Adrenal gland (tissue), 12 donors: ENCODE results near the gene SLC26A2. TPM values are rescaled to one million over a fixed set of nuclear protein-coding genes. Genes with fewer than 3 reads are reported as not detected.

Experiments used
- DNase-seq, 7 donors: peaks; one replicate each; pipeline ENCODE4 v3.0.0-alpha.2; 2019 to 2020
- H3K27ac ChIP-seq, 5 donors: fragments of 200-600 bp; sonication (generic) in 4 of 5; 1 replicate in 3 of 5; 2 replicates in 2 of 5; pipeline versions ENCODE4 v1.5.1 to v1.8.0; 2016 to 2020; ENCODE audit warnings: mild to moderate bottlenecking in 1 of 5
- H3K27me3 ChIP-seq: fragments of 200-600 bp; 2 replicates; pipeline ENCODE4 v1.8.0; 2021
- H3K36me3 ChIP-seq, 2 donors: fragments of 200-600 bp; replicated peaks in 1 of 2; 1 replicate in 1 of 2; 2 replicates in 1 of 2; pipeline versions ENCODE4 v1.5.1 to v1.8.0; 2018 to 2022
- H3K4me1 ChIP-seq, 2 donors: fragments of 200-600 bp; replicated peaks in 1 of 2; 1 replicate in 1 of 2; 2 replicates in 1 of 2; pipeline versions ENCODE4 v1.5.1 to v1.8.0; 2018 to 2021
- H3K4me3 ChIP-seq, 4 donors: fragments of 200-600 bp; sonication (generic) in 3 of 4; one replicate each; pipeline ENCODE4 v1.5.1; 2016 to 2018
- H3K9me3 ChIP-seq, 3 donors: fragments of 200-600 bp; sonication (generic) in 1 of 3; replicated peaks in 1 of 3; 1 replicate in 2 of 3; 2 replicates in 1 of 3; pipeline versions ENCODE4 v1.5.1 to v1.8.0; 2016 to 2021
- CTCF ChIP-seq, 6 experiments: fragments of 450-650 bp in 4 of 6; fragments of 200-600 bp in 2 of 6; sonication (generic) in 1 of 6; IDR thresholded peaks; 1 replicate in 5 of 6; 2 replicates in 1 of 6; pipeline versions ENCODE4 v1.5.1 to v1.8.0; 2016 to 2021; ENCODE audit warnings: antibody characterized with exemption in 6 of 6, mild to moderate bottlenecking in 2 of 6, moderate library complexity in 1 of 6
- POLR2A ChIP-seq, 2 donors: fragments of 450-650 bp; IDR thresholded peaks; one replicate each; pipeline ENCODE4 v1.6.1; 2017; ENCODE audit warnings: antibody characterized with exemption in 2 of 2, mild to moderate bottlenecking in 2 of 2, moderate library complexity in 1 of 2
- WGBS, 4 donors: extraction: QIAGEN DNeasy Blood & Tissue Kit in 2 of 4; methylation state at CpG; one replicate each; pipeline versions ENCODE4 v1.1.5 to v1.1.7; 2013 to 2017; 5-methylcytosine and 5-hydroxymethylcytosine counted together
- intact Hi-C, 2 donors: fragments of 100-400 bp; cut with DNase I; formaldehyde crosslinking; loops; one replicate each; pipeline versions ENCODE4 v1.14.1 to v1.15.0; 2022 to 2023
- polyA plus RNA-seq, 3 donors: library from polyadenylated mRNA; stranded (reverse); fragments of 200-250 nt in 2 of 3; fragments of 350-450 nt in 1 of 3; fragmentation: Illumina TruSeq in 1 of 3; extraction: RNeasy Lipid Tissue Mini Kit (QIAGEN cat#74804) in 1 of 3; gene quantifications; one replicate each; pipeline ENCODE4 v1.2.3, GENCODE V29; 2013 to 2014
- total RNA-seq, 9 donors: library from RNA; depleted of rRNA in 4 of 9; stranded (reverse); fragments of >200 nt in 4 of 9; fragments of 120-200 nt in 1 of 9; fragmentation: NEBNext Ultra II Directional in 1 of 9; extraction: Animal tissue kit (Norgen Biotek cat#: 25700) in 1 of 9; gene quantifications; one replicate each; pipeline versions ENCODE4 v1.1.0 to v1.2.4, GENCODE V29; 2013 to 2023
- donor health status: healthy with polysubstance abuse.
- donor health status: Bipolar disorder and iron deficiency.
- donor health status: DM: yes; HTN: yes; CAD: no.
- donor health status: DM: no; HTN: no; CAD: no.
- donor health status: DM: no; HTN: no; CAD: no.
- donor health status: DM: yes; HTN: yes; CAD: no.

Gene SLC26A2
- total and polyA plus RNA-seq, 12 donors, result 7.2 to 228 (median 49.0) TPM

- no peaks in the 10 kb centered on the region for H3K9me3 ChIP-seq
- DNase-seq, result peak in 3 of 7 donors; percentile 49 to 60 (median 55)
- peak overlapping the region; percentile 89 to 98 (median 91) for H3K27ac ChIP-seq
- H3K4me1 ChIP-seq, result peaks cover 10 to 21% of the 10 kb centered on the region in 2 donors
- TF ChIP-seq POLR2A (IDR thresholded peaks at IDR 0.05), result no peak
- TF ChIP-seq CTCF (IDR thresholded peaks at IDR 0.05), result peak; percentile 30 to 68 (median 54)
- peak overlapping the region in 2 of 4 donors; percentile 66 to 100 for H3K4me3 ChIP-seq
- intact Hi-C loops, result no loop called here
- WGBS, 4 donors, result 35 to 40% (median 39%) methylated on average over 14 of the region's 14 CpGs
- H3K27me3 ChIP-seq, result no peaks in the 10 kb centered on the region
- H3K36me3 ChIP-seq, result no peaks in the 10 kb centered on the region
These were observed 937 bp upstream of the SLC26A2 start for GRCh38 chr5:149959406-149960236.

- TF ChIP-seq CTCF (IDR thresholded peaks at IDR 0.05) (no peak), POLR2A (IDR thresholded peaks at IDR 0.05) (no peak)
- Histone ChIP-seq H3K27me3 (no peaks in the 10 kb centered on the region), H3K4me3 (peak overlapping the region in 3 of 4 donors; percentile 66 to 100 (median 78)), H3K4me1 (peaks cover 14 to 21% of the 10 kb centered on the region in 2 donors), H3K9me3 (no peaks in the 10 kb centered on the region), H3K27ac (peak overlapping the region; percentile 69 to 98 (median 89)), H3K36me3 (no peaks in the 10 kb centered on the region)
- WGBS, 4 donors, result 11 to 23% (median 15%) methylated on average over 11 to 23 of the region's 23 CpGs
- intact Hi-C loops, result no loop called here
- DNase-seq, result no peak
These were observed 678 bp downstream of the SLC26A2 start for GRCh38 chr5:149961186-149961685.

- peak in 1 of 7 donors; percentile 44 for DNase-seq
- Histone ChIP-seq H3K4me1 (peaks cover 20 to 22% of the 10 kb centered on the region in 2 donors), H3K9me3 (no peaks in the 10 kb centered on the region), H3K4me3 (no peak overlapping the region), H3K36me3 (no peaks in the 10 kb centered on the region), H3K27me3 (no peaks in the 10 kb centered on the region), H3K27ac (peak overlapping the region in 3 of 5 donors; percentile 89 to 98 (median 91))
- TF ChIP-seq CTCF (IDR thresholded peaks at IDR 0.05) (peak; percentile 20 to 73 (median 60)), POLR2A (IDR thresholded peaks at IDR 0.05) (no peak)
- intact Hi-C loops, result no loop called here
- 38 to 46% (median 43%) methylated on average over 6 of the region's 6 CpGs for WGBS, 4 donors
These were observed 1.4 kb downstream of the SLC26A2 start for GRCh38 chr5:149961957-149962409.

GRCh38 chr5:149962601-149963300, 2.2 kb downstream of the SLC26A2 start:
- TF ChIP-seq CTCF (IDR thresholded peaks at IDR 0.05), result no peak
- no peak for TF ChIP-seq POLR2A (IDR thresholded peaks at IDR 0.05)
- WGBS, 4 donors, result 86 to 97% (median 94%) methylated on average over 5 of the region's 5 CpGs
- no peaks in the 10 kb centered on the region for H3K9me3 ChIP-seq
- H3K36me3 ChIP-seq, result no peaks in the 10 kb centered on the region
- H3K4me3 ChIP-seq, result no peak overlapping the region
- H3K4me1 ChIP-seq, result peaks cover 23 to 28% of the 10 kb centered on the region in 2 donors
- intact Hi-C loops, result no loop called here
- no peaks in the 10 kb centered on the region for H3K27me3 ChIP-seq
- peak overlapping the region in 1 of 5 donors; percentile 98 for H3K27ac ChIP-seq
- DNase-seq, result no peak
